GM18861 (cell line): ENCODE results near the gene C22orf31.

Experiments used
- ATAC-seq: cut with Tn5 transposase; IDR thresholded peaks from one replicate; pipeline ENCODE4 v1.9.1; 2021; ENCODE audit not compliant: unreplicated experiment

C22orf31 gene

GRCh38 chr22:29029202-29030000 is 32.2 kb downstream of the C22orf31 start:
- no peak for ATAC-seq

GRCh38 chr22:29028468-29028867 is 33.2 kb downstream of the C22orf31 start:
- no peak for ATAC-seq

GRCh38 chr22:29026579-29026978 is 35.1 kb downstream of the C22orf31 start:
- ATAC-seq, result no peak

GRCh38 chr22:29023172-29023796 is 38.3 kb downstream of the C22orf31 start:
- ATAC-seq, result no peak

GRCh38 chr22:29022101-29022817 is 39.4 kb downstream of the C22orf31 start:
- no peak for ATAC-seq

GRCh38 chr22:29018293-29019189 is 43.1 kb downstream of the C22orf31 start:
- ATAC-seq, result no peak

- no peak for ATAC-seq
Measured at GRCh38 chr22:29016067-29016938, 45.3 kb downstream of the C22orf31 start.

- no peak for ATAC-seq
Measured at GRCh38 chr22:29014773-29015172, 46.9 kb downstream of the C22orf31 start.

GRCh38 chr22:29014293-29014692 is 47.3 kb downstream of the C22orf31 start:
- ATAC-seq, result no peak

- ATAC-seq, result no peak
Measured at GRCh38 chr22:29012952-29013351, 48.7 kb downstream of the C22orf31 start.

- ATAC-seq, result no peak
Measured at GRCh38 chr22:29012101-29012433, 49.6 kb downstream of the C22orf31 start.

GRCh38 chr22:29011240-29012100 is 50.2 kb downstream of the C22orf31 start:
- no peak for ATAC-seq

- no peak for ATAC-seq
Measured at GRCh38 chr22:29009148-29009547, 52.5 kb downstream of the C22orf31 start.
